B cell (primary cell): ENCODE results near the gene HAUS7.

Experiments
- EZH2 ChIP-seq: IDR thresholded peaks from 2 replicates; pipeline ENCODE4 v1.6.1; 2012; ENCODE audit warnings: borderline replicate concordance, low read depth, mild to moderate bottlenecking, moderate library complexity, low read length; ENCODE audit not compliant: insufficient read depth, poor library complexity, severe bottlenecking
- TF ChIP-seq, protein P1 (sequence below): fragments of 200-600 bp; IDR thresholded peaks from one replicate; pipeline ENCODE4 v1.8.0; 2022; ENCODE audit warnings: antibody characterized with exemption, mild to moderate bottlenecking

DNA sequence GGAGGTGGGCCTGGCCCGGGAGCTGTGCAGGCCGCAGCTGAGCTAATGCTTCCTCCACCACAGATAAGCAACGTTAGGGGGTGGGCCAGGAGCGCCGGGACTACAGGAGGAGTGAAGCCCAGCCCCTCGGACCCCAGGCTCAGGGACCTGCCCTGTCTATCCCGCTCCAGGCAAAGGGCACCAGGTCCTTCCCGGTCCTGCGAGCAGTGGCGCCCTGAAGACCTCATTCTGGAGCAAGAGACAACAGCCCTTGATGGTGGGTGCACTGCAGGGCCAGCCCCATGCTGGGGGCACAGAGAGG is 23.8 kb downstream of the HAUS7 start:
- TF ChIP-seq, protein P1, sequence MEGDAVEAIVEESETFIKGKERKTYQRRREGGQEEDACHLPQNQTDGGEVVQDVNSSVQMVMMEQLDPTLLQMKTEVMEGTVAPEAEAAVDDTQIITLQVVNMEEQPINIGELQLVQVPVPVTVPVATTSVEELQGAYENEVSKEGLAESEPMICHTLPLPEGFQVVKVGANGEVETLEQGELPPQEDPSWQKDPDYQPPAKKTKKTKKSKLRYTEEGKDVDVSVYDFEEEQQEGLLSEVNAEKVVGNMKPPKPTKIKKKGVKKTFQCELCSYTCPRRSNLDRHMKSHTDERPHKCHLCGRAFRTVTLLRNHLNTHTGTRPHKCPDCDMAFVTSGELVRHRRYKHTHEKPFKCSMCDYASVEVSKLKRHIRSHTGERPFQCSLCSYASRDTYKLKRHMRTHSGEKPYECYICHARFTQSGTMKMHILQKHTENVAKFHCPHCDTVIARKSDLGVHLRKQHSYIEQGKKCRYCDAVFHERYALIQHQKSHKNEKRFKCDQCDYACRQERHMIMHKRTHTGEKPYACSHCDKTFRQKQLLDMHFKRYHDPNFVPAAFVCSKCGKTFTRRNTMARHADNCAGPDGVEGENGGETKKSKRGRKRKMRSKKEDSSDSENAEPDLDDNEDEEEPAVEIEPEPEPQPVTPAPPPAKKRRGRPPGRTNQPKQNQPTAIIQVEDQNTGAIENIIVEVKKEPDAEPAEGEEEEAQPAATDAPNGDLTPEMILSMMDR = no peak
- TF ChIP-seq EZH2 = no peak
